Measurements from ENCODE around the gene TPD52L1. TPM values are rescaled to one million over a fixed set of nuclear protein-coding genes. Genes with fewer than 3 reads are reported as not detected.

Gene TPD52L1
- total RNA-seq, 2 donors from 2014 or later, result 24.9 to 39.1 TPM

DNA sequence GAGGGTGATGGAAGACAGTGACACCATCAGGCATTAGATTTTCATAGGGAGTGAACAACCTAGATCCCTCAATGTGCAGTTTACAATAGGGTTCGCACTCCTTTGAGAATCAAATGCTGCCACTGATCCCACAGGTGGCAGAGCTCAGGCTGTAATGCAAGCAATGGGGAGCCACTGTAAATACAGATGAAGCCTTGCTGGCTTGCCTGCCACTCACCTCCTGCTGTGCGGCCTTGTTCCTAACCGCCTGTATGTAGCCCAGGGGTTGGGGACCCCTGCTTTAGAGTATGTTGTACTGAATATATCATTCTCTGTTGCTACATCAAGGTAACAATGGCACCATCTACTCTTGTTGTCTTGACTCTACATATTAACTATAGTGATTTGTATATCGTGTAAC, 37.1 kb downstream of the TPD52L1 start:
- Mint-ChIP-seq H3K4me3 (no peak overlapping the region), H3K27me3 (ENCODE audit: insufficient read depth) (no peaks in the 10 kb centered on the region), H3K36me3 (ENCODE audit: low read depth) (no peaks in the 10 kb centered on the region), H3K27ac (no peak overlapping the region), H3K9me3 (no peaks in the 10 kb centered on the region), H3K4me1 (peaks cover 20% of the 10 kb centered on the region)
- no peak overlapping the region for H3K27ac ChIP-seq (ENCODE audit: low read depth, low read length)
- H3K27me3 ChIP-seq (ENCODE audit: control insufficient read depth, insufficient read depth, low read length, poor library complexity, severe bottlenecking), result no peaks in the 10 kb centered on the region
- H3K9me3 ChIP-seq (ENCODE audit: control insufficient read depth, low read length), result no peaks in the 10 kb centered on the region
- H3K36me3 ChIP-seq (ENCODE audit: control insufficient read depth, insufficient read depth, low read length), result no peaks in the 10 kb centered on the region
- peak; percentile 60 for DNase-seq
- H3K9ac ChIP-seq (ENCODE audit: extremely low read depth, low read length, poor library complexity, severe bottlenecking), result no peak overlapping the region
- 90 to 91% methylated on average over 2 of the region's 4 CpGs for WGBS, 2 experiments (ENCODE audit: insufficient coverage in 1 of 2, insufficient read length in 1 of 2)
- H3K4me1 ChIP-seq (ENCODE audit: control insufficient read depth, insufficient read depth, low read length), result no peaks in the 10 kb centered on the region
- TF ChIP-seq, protein P1, sequence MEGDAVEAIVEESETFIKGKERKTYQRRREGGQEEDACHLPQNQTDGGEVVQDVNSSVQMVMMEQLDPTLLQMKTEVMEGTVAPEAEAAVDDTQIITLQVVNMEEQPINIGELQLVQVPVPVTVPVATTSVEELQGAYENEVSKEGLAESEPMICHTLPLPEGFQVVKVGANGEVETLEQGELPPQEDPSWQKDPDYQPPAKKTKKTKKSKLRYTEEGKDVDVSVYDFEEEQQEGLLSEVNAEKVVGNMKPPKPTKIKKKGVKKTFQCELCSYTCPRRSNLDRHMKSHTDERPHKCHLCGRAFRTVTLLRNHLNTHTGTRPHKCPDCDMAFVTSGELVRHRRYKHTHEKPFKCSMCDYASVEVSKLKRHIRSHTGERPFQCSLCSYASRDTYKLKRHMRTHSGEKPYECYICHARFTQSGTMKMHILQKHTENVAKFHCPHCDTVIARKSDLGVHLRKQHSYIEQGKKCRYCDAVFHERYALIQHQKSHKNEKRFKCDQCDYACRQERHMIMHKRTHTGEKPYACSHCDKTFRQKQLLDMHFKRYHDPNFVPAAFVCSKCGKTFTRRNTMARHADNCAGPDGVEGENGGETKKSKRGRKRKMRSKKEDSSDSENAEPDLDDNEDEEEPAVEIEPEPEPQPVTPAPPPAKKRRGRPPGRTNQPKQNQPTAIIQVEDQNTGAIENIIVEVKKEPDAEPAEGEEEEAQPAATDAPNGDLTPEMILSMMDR (conservative IDR thresholded peaks at IDR 0.05), result no peak
- H3K4me3 ChIP-seq (ENCODE audit: low read length), result no peak overlapping the region

DNA sequence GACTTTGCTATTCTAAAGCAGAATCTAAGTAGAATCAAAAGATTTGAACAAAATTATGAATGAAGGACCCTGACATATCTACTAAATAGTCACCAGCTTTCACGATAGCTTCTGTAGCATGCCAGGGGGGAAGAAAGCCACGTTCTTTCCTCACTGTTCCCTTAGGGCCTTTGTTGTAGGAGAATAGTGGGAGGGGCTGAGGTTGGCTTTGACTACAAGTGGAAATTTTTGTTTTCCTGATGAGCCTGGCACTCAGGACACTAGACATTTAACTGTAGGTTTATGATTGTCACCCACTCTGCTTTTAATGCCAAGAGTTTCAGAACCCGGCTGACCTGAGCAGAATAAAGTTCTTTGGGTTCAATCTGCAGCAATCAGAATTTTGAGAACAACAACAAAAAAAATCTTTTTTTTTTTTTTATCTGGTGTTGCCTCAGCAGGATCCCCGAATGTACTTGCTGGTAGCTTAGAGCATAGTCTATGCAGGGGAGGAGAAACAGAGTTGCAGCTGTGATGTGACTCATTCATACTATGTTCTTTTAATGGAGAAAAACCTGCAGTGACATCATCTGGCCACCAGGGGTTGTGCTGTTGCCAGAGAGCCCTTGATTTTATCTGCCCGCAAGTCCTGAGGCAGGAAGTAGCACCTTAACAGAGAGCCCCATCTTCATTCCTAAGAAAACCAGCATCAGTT, 38.5 kb downstream of the TPD52L1 start:
- Mint-ChIP-seq H3K9me3 (no peaks in the 10 kb centered on the region), H3K27ac (no peak overlapping the region), H3K27me3 (ENCODE audit: insufficient read depth) (no peaks in the 10 kb centered on the region), H3K4me1 (peaks cover 20% of the 10 kb centered on the region), H3K4me3 (no peak overlapping the region), H3K36me3 (ENCODE audit: low read depth) (no peaks in the 10 kb centered on the region)
- no peak overlapping the region for H3K9ac ChIP-seq (ENCODE audit: extremely low read depth, low read length, poor library complexity, severe bottlenecking)
- no peak overlapping the region for H3K27ac ChIP-seq (ENCODE audit: low read depth, low read length)
- no peaks in the 10 kb centered on the region for H3K36me3 ChIP-seq (ENCODE audit: control insufficient read depth, insufficient read depth, low read length)
- TF ChIP-seq, protein P1 (conservative IDR thresholded peaks at IDR 0.05), result peak; percentile 85
- H3K9me3 ChIP-seq (ENCODE audit: control insufficient read depth, low read length), result no peaks in the 10 kb centered on the region
- DNase-seq, result peak; percentile 89
- no peaks in the 10 kb centered on the region for H3K4me1 ChIP-seq (ENCODE audit: control insufficient read depth, insufficient read depth, low read length)
- 56 to 59% methylated on average over 2 to 5 of the region's 5 CpGs for WGBS, 2 experiments (ENCODE audit: insufficient coverage in 1 of 2, insufficient read length in 1 of 2)
- H3K27me3 ChIP-seq (ENCODE audit: control insufficient read depth, insufficient read depth, low read length, poor library complexity, severe bottlenecking), result no peaks in the 10 kb centered on the region
- no peak overlapping the region for H3K4me3 ChIP-seq (ENCODE audit: low read length)

DNA sequence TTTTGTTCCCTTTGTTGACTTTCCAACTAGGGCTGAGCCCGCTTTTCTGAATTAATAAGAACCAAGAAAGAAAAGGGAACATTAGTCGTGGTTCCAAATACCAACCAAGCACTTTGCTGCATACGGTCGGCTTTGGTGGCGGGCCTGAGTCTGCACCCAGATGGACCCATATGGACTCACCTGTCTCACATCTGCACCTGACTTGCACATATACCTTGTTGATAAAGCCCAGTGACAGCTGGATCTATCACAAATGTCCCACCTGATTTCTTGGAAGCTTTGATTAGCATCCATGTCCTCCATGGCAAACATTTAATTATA, 39.0 kb downstream of the TPD52L1 start:
- no peaks in the 10 kb centered on the region for H3K9me3 ChIP-seq (ENCODE audit: control insufficient read depth, low read length)
- Mint-ChIP-seq H3K9me3 (no peaks in the 10 kb centered on the region), H3K4me3 (no peak overlapping the region), H3K27me3 (ENCODE audit: insufficient read depth) (no peaks in the 10 kb centered on the region), H3K4me1 (peaks cover 23% of the 10 kb centered on the region), H3K36me3 (ENCODE audit: low read depth) (no peaks in the 10 kb centered on the region), H3K27ac (no peak overlapping the region)
- no peak overlapping the region for H3K4me3 ChIP-seq (ENCODE audit: low read length)
- H3K4me1 ChIP-seq (ENCODE audit: control insufficient read depth, insufficient read depth, low read length), result no peaks in the 10 kb centered on the region
- H3K27me3 ChIP-seq (ENCODE audit: control insufficient read depth, insufficient read depth, low read length, poor library complexity, severe bottlenecking), result no peaks in the 10 kb centered on the region
- no peak overlapping the region for H3K27ac ChIP-seq (ENCODE audit: low read depth, low read length)
- WGBS, 2 experiments (ENCODE audit: insufficient coverage in 1 of 2, insufficient read length in 1 of 2), result 84 to 95% methylated on average over 4 to 5 of the region's 5 CpGs
- TF ChIP-seq, protein P1 (conservative IDR thresholded peaks at IDR 0.05), result peak; percentile 6
- H3K36me3 ChIP-seq (ENCODE audit: control insufficient read depth, insufficient read depth, low read length), result no peaks in the 10 kb centered on the region
- no peak overlapping the region for H3K9ac ChIP-seq (ENCODE audit: extremely low read depth, low read length, poor library complexity, severe bottlenecking)
- DNase-seq, result no peak
